ENCODE measurements around the gene FGF3.

GRCh38 chr11:69839516-69839915 is 20.3 kb upstream of the FGF3 start:
- no peak for TF ChIP-seq CTCF (conservative IDR thresholded peaks at IDR 0.05)
- no peak for TF ChIP-seq ZFX (IDR thresholded peaks at IDR 0.05)

All from C4-2B (cell line).